HG03135 (cell line): ENCODE data around the gene CEP350.
A peak's percentile ranks its signal among the peaks of the same experiment; 100 is the strongest.
"Not testable (repeated sequence)": the region's sequence is repeated elsewhere in the genome, so short reads cannot be mapped to it uniquely, and the experiment has no call there.

Experiments
- ATAC-seq: cut with Tn5 transposase; IDR thresholded peaks from one replicate; pipeline ENCODE4 v1.9.1; 2021; ENCODE audit warnings: mild to moderate bottlenecking, moderate library complexity; ENCODE audit not compliant: unreplicated experiment

The CEP350 gene

GRCh38 chr1:179978199-179979079 lies 23.8 kb downstream of the CEP350 start:
- ATAC-seq = no peak

- ATAC-seq = no peak
Measured at GRCh38 chr1:179984101-179984500, 29.5 kb downstream of the CEP350 start.

DNA sequence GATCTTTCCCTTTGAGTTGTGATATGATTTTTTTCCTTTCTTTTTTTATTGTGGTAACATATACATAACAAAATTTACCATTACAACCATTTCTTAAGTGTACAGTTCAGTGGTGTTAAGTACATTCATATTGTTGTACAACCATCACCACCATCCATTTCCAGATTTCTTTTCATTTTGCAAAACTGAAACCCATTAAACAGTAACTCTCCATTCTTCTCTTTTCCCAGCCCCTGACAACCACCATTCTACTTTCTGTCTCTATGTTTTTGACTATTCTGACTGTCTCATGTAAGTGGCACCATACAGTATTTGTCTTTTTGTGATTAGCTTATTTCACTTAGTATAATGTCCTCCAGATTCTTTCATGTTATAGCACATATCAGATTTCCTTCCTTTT lies 30.3 kb downstream of the CEP350 start:
- ATAC-seq = no peak

GRCh38 chr1:179990847-179991246 lies 36.2 kb downstream of the CEP350 start:
- no peak for ATAC-seq

GRCh38 chr1:179995576-179995975 lies 41.0 kb downstream of the CEP350 start:
- ATAC-seq = no peak

GRCh38 chr1:179996099-179996498 lies 41.5 kb downstream of the CEP350 start:
- ATAC-seq = peak; percentile 54

DNA sequence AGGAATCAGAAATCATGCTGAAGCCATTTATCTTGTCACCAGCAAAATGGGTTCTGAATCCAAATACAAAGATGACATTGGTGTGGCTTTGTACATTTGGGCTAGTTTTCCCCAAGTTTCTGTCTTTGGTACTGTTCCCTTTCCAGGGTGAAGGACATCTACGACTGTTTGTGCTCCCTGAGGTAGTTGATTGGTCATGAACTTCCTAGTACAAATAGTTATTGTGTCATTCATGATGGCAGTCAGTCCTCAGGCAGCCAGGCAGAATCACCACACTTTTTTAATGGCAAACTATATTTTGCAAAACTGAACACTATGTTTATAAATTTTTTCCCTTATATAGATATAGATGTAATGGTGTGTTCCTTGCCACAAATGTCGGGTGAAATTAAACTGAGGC lies 46.0 kb downstream of the CEP350 start:
- no peak for ATAC-seq

- ATAC-seq = no peak
Measured at GRCh38 chr1:180002437-180002836, 47.8 kb downstream of the CEP350 start.

DNA sequence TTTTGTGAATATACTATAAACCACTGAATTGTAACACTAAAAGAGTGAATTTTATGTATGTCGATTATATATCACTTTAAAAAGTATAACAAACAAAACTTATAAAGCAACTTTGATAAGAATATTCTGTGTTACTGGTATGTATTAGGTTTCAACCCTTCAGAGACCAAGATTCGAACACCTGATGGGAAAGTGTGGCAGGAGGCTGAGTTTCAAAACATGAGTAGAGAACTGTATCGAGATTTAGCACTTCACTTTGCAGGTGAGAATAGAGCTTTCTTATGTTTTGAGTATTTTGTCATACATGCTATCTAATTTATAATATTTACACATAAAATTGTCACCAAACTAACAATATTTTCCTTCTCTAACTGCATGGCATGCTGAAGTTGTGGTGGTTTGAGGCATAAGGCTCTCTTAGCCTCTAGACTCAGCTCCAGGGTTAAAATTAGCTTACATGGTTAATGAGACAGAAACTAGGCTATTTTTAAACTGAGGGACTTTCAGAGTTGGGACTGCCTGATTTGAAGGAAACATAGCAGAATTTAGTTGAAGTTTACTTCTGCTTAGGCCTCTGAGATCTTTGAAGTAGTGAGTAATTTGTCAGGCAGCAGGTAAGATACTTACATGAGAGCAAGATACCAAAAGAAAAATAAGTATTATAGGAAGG lies 48.6 kb downstream of the CEP350 start:
- ATAC-seq = peak; percentile 83

- not testable (repeated sequence) for ATAC-seq
Measured at GRCh38 chr1:180006762-180007161, 52.2 kb downstream of the CEP350 start.

DNA sequence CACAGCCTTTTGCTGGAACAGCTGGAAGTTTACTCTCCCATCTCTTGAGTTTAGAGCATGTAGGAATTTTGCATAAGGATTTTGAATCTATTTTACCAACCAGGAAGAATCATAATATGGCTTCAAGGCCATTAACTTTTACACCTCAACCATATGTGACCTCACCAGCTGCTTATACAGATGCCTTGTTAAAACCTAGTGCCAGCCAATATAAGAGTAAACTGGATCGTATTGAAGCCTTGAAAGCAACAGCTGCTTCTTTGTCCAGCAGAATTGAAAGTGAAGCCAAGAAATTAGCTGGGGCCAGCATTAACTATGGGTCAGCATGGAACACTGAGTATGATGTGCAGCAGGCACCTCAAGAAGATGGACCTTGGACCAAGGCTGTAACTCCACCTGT lies 65.4 kb downstream of the CEP350 start:
- ATAC-seq = no peak

DNA sequence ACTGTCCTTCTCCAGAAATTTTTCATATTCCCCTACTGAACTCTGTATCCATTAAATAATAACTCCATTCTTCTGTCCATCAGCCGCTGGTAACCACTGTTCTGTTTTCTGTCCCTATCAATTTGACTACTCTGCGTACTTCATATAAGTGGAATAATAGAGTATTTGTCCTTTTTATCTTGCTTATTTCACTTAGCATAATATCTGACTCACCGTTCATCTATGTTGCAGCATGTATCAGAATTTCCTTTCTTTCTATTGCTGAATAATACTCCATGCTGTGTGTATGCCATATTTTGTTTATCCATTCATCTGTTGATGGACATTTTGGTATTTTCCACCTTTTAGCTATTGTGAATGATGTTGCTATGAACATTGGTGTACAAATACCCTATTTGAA lies 71.9 kb downstream of the CEP350 start:
- no peak for ATAC-seq

DNA sequence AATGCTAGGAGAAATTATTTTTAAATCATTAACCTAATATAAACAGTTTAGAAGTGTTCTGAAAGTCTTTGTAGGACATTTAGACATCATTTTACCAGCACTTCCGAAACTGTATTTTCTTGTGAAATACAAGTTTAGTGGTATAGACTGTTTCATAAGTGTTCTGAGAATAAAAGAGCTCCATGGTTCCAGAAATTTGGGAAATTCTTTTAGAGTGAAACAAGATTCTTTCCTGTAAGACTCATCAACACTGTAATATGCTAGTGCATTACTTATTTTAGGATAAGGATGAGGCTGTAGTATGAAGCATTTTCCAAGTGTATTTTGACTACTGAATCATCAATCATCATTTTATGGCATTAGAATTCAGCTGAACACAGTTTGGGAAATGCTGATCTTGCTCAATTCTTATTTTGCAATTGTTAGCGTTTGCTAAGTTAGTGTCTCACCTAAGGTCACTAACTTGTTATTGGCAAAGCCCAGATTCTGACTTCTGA lies 73.4 kb downstream of the CEP350 start:
- ATAC-seq = no peak

DNA sequence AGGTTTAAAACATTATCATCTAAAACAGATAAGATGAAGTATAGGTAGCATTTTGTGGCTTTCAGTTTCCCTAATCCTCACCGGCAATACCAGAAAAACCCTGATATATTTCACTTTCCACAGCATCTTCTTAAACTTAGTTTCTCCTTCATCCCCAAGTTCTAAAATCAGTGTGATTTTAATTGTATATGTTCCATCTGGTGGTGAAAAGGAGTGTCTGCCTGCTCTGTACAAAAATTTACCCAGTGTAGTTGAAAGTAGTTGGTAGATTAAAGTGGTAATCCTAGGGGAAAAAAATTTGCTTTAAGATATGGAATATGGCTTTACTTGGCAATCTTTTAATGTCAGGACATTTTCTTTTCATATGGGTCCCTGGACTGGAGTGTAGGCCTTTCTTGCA lies 74.3 kb downstream of the CEP350 start:
- no peak for ATAC-seq

DNA sequence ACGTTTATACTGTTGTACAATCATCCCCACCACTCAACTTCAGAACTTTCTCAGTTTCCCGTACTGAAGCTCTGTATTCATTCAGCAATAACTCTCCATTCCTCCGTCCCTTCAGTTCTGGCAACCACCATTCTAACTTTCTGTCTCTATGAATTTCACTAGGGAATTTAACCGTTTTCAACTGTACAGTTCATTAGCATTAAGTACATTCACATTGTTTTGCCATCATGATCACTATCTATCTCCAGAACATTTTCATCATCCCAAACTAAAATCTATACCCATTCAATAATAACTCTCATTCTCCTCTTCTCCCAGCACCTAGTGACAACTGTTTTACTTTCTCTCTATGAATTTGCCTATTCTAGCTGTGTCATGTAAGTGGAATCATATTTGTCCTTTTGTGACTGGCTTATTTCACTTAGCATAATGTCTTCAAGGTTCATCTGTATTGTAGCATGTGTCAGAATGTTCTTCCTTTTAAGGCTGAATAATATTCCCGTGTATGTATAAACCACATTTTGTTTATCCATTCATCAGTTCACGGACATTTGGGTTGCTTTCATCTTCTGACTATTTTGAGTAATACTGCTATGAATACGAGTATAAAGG lies 75.0 kb downstream of the CEP350 start:
- ATAC-seq = no peak

DNA sequence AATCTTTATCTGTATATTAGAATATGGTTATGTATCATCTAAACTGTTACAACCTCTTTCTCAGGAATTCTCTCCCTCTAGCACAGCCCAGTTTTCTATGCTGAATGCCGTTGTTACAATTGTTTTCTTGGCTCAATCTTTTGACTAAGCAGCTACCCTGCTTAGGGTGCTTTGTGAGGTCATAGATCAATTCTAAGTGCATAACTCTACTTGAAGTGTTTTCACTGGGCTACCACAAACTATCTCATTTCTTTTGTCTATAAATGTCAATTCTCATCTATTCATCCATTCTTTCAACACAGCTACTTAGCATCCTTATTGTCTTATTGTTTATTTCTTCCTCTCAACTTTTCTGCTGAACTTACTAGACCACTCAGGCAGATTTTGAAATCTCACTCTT lies 77.1 kb downstream of the CEP350 start:
- no peak for ATAC-seq

DNA sequence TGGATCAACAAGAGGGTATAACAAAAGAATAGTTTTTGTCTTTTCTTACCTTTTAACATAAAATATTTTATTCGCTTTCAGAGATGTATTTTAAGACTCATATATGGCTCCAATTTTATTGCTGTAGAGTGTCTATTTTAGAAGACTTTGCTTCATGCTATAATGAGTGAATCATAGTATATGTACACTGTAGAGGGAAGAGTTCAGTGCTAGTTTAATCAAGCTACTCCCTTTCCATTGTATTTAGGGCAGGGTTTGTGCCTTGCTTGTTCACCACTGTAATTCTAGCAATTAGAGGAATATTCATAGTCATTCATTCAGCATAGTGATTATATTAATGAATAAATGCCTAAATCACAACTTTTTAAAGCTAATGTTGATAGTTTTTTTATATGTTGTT lies 78.8 kb downstream of the CEP350 start:
- no peak for ATAC-seq

- ATAC-seq = no peak
Measured at GRCh38 chr1:180040034-180040433, 85.4 kb downstream of the CEP350 start.

GRCh38 chr1:180041582-180041981 lies 87.0 kb downstream of the CEP350 start:
- no peak for ATAC-seq

GRCh38 chr1:180042988-180043622 lies 88.5 kb downstream of the CEP350 start:
- ATAC-seq = peak; percentile 52

DNA sequence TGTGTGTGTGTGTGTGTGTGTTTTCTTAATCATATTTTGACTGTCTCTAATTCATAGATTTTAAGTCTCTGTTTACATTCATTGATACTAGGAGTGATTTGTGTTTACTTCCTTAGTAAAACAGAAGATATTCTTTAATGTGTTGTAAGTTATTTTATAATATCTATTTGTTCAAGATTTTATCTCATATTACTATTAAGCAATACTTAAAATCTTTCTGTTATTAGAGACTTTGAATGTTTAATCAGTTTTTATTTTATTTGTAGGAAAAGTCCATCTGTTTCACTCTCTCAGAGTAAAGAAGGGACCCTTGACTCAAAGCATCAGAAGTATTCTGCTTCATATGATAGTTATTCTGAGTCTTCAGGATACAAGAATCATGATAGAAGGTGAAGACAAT lies 89.2 kb downstream of the CEP350 start:
- no peak for ATAC-seq
